Measurements from ENCODE around the gene DLG1.

DNA sequence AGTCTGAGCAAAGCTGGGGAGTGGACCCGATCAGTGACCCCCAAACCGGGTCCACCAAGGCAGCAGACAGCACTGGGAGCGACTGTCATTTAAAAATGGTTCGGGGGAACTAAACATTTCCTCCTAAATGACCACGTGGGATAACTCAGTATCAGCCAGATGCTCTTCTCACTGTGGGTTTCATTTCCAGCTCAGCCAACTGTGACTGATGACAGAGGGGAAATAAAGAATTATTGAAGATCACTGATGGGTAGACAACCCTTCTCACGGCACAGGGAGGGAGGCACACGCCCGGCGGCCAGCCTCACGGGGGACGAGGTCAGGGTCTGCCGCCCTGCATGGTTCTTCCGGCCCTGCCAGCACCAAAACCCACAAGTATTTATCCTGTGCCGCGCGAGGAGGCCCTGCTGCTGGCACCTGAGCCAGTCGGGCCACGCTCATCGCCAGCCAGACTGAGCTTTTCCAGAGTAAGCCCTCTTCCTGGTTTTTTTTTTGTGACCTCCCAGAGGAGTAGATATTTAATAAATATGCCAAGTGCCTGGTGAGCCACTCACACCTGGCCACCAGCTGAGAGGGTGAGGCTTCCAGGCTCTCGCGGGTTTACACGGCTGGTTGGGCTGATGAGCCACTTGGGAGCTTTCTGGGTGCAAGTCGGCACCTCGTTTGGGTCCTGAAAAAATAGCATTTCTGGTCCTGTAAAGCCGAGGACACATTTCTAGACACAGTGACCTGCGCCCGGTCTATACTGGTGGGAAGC lies 275.0 kb downstream of the DLG1 start:
- TF ChIP-seq CTCF (IDR thresholded peaks at IDR 0.05) (no peak), POLR2A (IDR thresholded peaks at IDR 0.05) (no peak), EP300 (IDR thresholded peaks at IDR 0.05) (no peak), POLR2AphosphoS5 (IDR thresholded peaks at IDR 0.05) (no peak)
